GM19238 (cell line): ENCODE measurements around the gene TNNI3.
"Not testable (repeated sequence)": the region's sequence is repeated elsewhere in the genome, so short reads cannot be mapped to it uniquely, and the experiment has no call there.

Source experiments
- DNase-seq: peaks from one replicate; pipeline ENCODE4 v3.0.0; 2011; ENCODE audit warnings: low spot score; ENCODE audit not compliant: insufficient read length

Gene TNNI3

GRCh38 chr19:55173186-55173713 is 15.7 kb upstream of the TNNI3 start:
- no peak for DNase-seq

- no peak for DNase-seq
Measured at GRCh38 chr19:55172741-55173140, 15.2 kb upstream of the TNNI3 start.

DNA sequence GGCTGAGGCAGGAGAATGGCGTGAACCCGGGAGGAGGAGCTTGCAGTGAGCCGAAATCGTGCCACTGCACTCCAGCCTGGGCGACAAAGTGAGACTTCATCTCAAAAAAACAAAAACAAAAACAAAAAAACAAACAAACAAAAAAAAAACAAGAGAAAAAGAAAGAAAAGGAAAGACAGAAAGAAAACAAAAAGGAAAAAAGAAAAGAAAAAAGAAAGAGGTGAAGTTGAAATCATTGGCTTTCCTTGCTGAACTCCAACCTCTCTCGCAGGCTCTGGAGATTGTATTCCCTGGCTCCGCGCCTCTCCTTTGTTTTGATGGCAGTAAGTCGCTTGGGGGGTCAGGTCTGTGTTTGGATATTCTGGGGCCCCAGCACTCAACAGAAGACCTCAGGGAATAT is 14.8 kb upstream of the TNNI3 start:
- DNase-seq = not testable (repeated sequence)

- no peak for DNase-seq
Measured at GRCh38 chr19:55171440-55171839, 13.9 kb upstream of the TNNI3 start.

- no peak for DNase-seq
Measured at GRCh38 chr19:55169136-55169535, 11.6 kb upstream of the TNNI3 start.

- peak; percentile 94 for DNase-seq
Measured at GRCh38 chr19:55166530-55167268, 9.2 kb upstream of the TNNI3 start, which contains the start of gene DNAAF3. DNAAF3 (minus strand) TSS chr19:55166613; CDS start chr19:55166413, 200 bp downstream.

DNA sequence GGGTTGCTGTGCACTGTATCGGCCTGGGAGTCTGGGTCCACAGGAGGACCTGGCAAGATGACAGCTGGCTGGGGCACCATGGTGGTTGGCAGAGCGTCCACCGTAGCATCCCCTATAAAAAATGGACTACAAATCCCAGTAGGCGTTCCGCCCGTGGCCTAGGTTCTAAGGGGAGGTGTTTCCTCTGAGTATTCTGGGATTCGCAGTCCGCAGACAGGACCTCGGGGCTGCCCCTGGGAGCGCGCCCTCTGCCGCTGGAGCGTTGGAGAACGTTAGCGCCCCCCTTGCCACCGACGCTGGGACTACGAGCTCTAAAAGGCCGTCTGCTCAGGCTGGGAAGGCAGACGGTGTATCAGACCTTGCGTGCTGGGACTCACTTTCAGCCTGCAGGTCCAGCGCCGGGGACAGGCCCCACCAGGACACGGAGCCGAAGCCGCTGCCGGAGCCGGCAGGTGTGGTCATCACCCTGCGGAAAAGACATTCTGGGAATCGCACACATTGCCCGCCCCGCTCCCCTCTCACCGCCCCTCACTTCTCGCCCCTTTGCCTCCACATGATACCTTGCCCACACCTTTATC is 8.5 kb upstream of the TNNI3 start:
- no peak for DNase-seq

DNA sequence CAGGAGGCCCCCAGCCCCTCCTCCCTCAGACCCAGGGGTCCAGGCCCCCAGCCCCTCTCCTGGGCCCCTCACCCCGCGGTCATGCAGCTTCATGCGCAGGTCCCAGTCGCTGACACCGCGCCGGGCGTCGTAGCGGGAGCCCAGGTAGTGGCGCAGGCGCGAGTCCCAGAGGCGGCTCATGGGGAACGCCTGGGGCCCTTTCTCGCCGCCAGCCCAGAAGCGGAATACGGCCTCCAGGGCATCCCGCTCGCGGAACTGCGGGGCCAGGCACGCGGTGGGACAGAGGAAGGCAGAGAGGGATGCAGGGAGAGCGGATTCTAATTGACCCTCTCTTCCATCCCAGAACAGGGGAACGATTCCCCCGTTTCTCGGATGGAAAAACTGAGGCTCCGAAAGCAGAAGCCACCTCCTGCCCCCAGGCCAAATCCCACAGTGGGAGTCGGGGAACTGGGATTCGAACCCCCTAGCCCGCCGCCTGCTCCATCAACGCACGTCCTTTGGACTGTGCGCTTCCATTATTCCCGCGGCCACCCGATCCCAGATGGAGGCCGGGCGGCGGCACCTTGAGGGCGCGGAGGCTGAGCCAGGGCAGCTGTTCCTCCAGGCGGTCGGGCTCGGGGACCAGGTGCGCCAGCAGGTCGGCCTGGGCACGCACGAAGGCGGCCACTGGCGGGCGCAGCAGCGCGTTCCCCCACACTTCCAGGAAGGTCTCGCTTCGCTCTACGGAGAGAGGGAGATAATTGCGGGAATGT is 4.2 kb upstream of the TNNI3 start:
- DNase-seq = no peak

GRCh38 chr19:55160986-55161365 is 3.4 kb upstream of the TNNI3 start:
- no peak for DNase-seq

DNA sequence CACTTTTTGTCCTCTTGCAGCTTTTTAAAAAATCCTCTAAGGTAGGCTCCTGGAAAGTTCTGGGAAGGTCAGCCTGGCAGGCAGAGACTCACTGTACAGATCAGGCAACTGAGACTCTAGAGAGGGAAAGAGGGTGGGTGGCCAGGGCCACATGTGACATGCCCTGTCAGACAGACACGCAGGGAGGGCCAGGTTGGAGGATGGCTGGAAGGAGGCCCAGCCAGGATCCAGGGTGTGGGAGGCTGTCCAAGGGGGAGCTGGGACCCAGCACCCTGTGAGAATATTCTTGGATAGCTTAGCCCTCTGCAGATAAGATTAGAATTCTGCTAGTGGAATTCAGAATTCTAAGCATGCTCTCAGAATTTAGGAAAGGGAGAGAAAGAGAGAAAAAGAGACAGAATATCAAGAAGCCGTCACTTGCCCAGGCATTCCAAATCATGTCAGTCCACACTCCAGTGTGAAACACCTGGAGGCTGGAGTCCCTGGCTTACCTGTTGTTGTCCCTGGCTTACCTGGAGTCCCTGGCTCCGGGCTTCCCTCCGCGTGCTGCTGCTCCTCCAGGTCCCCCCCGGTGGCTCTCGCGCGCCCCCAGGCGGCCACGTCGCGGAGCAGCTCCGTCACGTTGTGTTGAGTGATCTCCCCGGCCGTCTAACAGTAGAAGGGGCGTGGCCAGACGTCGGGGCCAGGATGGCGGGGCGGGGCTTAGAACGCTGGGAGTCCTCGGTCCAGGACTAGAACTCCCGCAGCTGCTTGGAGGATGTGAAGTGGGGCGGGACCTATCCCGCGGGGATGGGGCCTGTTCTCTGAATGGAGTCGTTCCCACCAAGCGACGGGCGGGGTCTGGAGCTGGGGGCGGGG is 2.8 kb upstream of the TNNI3 start:
- peak; percentile 98 for DNase-seq

DNA sequence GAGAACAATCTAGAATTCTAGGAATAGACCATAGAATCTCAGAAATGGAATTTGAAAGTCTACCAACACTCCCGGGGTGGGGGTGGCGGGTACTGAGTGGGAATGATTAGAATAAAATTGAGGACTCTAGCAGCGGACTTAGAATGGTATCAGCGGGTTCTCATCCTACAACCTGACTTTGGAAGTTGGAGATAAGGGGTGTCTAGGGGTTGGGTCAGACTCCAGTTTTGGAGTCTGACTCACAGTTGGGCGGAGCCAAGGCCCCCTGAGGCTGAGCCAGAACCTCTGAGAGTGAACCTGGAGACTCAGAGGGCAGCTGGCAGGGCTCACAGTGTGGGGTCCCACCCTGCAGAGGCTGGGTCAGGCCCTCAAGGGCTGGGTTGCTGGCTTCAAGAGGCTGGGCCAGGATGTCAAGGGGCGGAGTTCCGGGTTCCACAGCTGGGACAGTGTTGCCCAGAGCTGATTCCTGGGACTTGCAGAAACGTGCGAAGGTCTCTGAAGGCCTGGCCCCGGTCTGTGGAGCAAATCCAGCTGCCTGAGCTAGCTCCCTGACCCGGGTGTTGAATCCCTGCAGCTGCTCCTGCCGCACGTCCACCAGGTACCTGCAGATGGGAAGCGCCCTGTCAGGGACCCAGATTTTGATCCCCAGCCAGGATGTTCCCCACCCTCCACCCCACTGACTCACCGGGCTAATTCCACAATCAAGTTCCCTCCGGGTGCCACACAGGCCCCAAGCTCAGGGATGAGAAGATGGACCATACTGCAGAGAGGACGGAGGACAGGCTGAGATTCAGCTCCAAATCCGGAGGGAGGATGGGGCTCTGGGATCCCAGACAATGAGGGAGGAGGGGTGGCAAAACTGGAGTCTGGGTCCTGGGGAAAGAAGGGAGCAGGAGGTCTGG is 1.6 kb upstream of the TNNI3 start:
- no peak for DNase-seq

- DNase-seq = no peak
Measured at GRCh38 chr19:55158423-55158822, 891 bp upstream of the TNNI3 start.

DNA sequence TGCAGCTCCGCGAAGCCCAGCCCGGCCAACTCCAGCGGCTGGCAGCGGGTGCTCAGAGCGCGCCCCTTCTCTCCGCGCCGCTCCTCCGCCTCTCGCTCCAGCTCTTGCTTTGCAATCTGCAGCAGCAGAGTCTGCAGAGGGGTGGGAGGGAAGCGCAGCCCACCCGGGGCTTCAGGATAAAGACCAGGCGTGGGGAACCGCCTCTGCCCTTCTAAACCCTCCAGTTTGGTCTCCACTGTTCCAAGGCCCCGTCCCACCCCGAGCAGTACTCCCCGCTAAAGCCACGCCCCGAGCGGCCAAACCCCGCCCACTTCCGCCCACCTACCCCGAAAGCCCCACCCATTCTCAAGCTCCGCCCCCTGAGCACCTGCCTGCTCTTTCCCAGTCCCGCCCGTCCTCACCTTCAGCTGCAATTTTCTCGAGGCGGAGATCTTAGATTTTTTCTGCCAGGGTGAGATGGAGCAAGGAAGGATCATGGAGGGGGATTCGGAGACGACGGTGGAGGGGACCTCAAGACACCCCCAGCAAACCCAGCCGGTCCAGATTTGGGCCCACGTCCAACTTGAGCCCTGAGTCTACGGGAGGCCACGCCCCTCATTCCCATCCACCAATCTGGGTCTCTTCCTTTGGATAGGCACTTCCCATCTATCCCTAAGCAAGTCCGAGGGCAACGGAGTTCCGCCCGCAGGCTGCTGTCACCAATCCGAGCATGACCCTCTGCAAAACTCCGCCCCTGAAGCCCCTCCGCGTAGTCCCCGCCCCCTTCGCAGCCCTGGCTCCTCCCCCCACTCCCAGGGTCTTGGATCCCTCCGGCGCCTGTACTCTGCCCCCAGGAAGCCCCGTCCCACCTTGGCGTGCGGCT is 1.1 kb downstream of the TNNI3 start:
- no peak for DNase-seq

- DNase-seq = not testable (repeated sequence)
Measured at GRCh38 chr19:55155784-55156183, 1.7 kb downstream of the TNNI3 start.

GRCh38 chr19:55153652-55154264 is 3.8 kb downstream of the TNNI3 start:
- DNase-seq = no peak

GRCh38 chr19:55152017-55152416 is 5.5 kb downstream of the TNNI3 start:
- no peak for DNase-seq

DNA sequence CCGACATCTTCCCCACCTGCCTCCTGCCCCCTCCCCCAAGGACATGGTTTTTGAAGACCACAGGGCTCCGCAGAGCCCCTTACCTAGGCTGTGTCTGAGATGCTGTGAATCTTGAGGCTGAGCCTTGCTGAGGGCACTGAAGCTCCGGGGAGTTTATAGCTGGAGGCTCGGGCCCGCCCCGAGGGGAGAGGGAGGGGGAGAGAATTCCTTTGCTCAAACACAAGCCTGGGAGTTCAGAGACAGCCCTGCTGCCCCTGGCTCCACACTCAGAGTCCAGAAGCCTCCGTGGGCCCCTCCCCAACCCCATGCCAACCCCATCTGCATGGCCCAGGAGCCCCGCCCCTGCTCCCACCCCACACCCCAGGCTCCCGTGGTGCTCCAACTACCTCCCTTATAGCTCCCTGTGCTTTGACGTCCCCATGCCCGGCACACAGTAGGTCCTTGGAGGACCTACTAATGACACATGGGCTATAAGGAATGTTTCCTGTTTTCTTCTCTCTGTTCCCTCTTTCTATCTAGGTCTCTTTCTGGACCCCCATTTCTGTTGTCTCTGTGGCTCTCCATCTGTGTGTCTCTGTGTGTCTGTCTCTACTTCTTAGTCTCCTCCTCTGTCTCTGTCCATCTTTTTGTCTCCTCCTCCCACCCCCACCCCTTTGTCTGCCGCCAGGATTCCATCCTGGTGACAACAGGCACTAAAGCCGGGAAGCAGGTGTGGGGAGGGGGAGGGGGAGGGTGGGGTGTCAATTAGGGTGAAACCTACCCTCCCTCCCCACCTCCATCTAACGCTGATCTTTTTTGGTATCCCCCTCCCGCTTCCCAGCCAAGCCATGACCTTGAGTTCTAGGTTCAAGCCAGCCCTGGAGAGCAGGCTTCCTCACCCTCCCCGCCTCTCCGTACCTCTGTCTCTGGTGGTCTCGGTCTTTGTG is 8.2 kb downstream of the TNNI3 start, which contains the start of gene TNNT1:
TNNT1 (minus strand) TSS at position 129 of the 926 bp plus-strand sequence. CDS start 2,049 bp downstream, outside the sequence.
- DNase-seq = no peak
